GM19397 (cell line): ENCODE measurements around the gene AGBL4.
A peak's percentile ranks its signal among the peaks of the same experiment; 100 is the strongest.

Experiments
- ATAC-seq: cut with Tn5 transposase; IDR thresholded peaks from one replicate; pipeline ENCODE4 v1.9.1; 2021; ENCODE audit warnings: mild to moderate bottlenecking, moderate library complexity; ENCODE audit not compliant: unreplicated experiment

AGBL4 gene

DNA sequence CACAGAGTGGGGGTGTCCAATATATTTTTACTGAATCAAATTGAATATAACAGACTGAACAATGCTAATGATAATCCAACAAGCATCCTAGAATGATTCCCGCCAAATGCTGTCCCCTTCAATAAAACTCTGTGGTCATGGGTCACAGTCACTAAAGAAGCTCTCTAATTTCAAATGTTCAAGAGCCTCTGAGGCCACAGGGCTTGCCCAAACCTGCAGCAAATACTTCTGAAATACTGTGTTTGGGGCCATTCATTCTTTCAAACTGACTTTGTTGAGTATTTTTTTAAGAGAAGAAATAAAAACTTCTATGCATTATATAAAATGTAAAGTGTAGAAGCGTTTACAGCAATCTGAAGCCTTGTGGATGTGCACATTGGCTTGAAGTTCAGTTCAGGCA lies 1239.5 kb downstream of the AGBL4 start:
- ATAC-seq = no peak

DNA sequence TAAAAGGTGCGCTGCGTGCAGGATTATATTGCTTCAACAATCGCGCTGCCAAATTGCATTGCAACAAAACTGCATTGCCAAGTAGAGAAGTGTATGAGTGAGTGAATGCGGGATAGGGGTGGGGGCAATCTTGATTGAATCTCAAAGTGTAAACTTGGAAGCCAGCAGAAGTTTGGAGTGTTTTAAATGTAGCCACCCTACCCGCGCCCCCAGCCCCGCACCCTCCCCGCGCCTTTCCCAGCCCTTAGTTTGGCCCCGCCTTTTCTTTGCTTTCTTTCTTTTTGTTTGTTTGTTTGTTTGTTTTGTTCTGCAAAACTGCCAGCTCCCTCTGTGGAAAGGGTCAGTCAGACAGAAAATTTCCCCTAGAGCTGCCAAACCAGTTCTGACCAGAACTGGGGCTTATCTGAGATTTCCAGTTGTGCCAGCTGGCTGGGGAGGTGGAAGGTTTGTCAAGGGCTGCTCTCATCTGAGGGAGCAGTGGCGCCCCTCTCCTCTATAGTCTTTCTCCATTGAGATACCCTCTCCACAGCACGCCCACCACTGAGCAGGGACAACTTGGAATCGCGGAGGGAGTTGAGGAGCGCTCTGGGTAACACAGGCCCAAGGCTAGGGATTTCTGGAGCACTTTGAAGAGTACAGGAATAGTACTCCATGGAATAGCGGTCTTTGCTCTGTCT lies 1246.4 kb downstream of the AGBL4 start:
- no peak for ATAC-seq

DNA sequence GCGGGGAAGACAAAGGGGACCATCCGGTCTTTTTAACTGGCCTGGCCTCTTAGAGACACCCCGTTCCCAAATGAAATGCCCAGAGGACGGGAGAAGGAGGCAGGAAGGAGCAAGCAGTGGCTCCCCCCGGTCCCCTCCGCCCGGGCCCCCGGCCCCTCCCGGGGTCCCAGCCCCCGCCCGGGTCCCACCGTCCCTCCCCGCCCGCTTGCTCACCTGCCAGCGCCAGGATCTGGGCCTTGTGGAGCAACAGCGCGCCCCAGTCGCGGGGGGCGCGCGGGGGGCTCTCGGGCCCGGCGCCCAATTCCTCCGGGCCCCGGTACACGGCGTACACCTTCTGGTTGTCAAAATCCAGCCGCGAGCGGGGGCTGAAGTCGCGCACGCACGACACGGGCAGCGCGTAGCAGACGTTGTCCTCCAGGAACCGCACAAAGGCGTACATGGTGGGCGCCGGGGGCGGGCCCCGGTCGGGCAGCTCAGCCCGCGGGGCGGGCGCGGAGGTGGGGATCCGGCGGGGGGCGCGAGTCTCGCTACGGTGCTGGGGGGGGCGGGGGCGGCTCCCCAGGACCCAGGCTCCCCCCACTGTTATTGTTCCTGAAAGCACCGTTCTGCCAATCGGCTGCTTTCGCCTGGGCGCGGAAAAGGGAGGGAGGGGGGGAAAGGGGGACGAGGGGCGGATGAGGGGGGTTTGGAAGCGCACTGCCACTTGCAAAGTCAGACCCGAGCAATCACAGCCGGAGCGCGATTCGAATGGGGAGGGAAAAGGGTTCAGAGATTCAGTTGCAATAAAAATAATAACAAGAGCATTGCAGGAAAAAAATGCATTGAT lies 1247.1 kb downstream of the AGBL4 start, which contains the start of gene BEND5:
BEND5 (minus strand) TSS at position 499 of the 826 bp plus-strand sequence; CDS start at position 439, 60 bp downstream.
- no peak for ATAC-seq

- no peak for ATAC-seq
Measured at GRCh38 chr1:48775831-48776392, 1247.8 kb downstream of the AGBL4 start.

GRCh38 chr1:48773133-48773532 lies 1250.6 kb downstream of the AGBL4 start:
- no peak for ATAC-seq

DNA sequence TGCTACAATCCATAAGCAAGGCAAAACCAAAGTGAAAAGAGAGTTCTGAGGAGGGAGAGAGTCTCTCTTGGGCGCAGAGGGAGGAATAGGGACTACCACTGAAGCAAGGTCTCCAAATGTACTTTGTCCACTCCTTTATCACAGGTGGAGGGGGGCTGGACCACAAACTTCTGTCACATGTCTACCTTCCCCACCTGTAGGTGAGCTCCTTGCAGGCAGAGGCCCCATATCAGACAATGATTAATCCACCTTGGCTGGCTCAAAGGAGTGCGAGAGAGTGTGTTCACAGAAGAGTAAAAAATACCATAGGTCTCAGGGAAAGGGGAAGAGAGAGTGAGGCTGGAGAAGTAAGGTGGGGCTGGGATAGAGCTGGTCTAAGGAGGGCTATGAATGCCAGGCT lies 1251.5 kb downstream of the AGBL4 start:
- no peak for ATAC-seq

DNA sequence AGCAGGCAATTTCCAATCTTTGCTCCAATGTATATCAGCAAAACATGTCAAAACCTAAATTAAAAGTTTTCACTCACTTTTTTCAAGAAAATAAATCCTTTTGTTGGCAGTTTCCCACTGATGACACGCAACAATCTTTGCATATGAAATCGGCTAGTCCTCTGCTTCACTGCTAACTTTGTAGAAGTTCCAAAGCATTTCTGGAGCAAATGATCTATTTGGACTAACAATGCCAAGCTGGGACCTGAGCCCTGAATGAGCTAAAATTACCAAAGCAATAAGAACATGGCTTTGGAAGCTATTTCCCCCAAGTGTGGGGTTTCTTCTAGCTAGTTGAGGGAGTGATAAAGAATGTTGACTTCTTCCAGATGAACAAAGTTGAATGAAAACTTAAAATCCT lies 1252.2 kb downstream of the AGBL4 start:
- no peak for ATAC-seq

GRCh38 chr1:48767975-48768510 lies 1255.7 kb downstream of the AGBL4 start:
- no peak for ATAC-seq

GRCh38 chr1:48765335-48765734 lies 1258.4 kb downstream of the AGBL4 start:
- ATAC-seq = no peak

DNA sequence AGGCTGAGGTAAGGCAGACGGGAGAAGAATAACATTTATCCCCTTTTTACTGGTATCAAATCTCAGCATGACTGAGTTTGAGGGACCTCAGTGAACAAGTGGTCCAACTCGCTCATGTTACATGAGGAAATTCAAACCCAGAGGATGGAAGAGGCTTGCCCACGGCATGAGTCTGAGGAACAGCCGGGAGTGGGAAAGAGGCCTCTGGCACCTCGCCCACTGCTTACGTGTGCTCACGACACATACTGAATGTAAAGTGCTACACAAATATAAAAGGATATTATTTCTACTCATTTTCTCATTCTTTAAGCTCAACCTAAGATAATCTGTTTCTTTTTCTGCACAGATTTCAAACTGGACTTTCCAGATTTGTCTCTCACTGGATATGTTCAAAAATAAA lies 1261.8 kb downstream of the AGBL4 start:
- no peak for ATAC-seq

GRCh38 chr1:48761411-48761810 lies 1262.3 kb downstream of the AGBL4 start:
- no peak for ATAC-seq

- ATAC-seq = no peak
Measured at GRCh38 chr1:48760857-48761256, 1262.9 kb downstream of the AGBL4 start.

- no peak for ATAC-seq
Measured at GRCh38 chr1:48758976-48759375, 1264.8 kb downstream of the AGBL4 start.

DNA sequence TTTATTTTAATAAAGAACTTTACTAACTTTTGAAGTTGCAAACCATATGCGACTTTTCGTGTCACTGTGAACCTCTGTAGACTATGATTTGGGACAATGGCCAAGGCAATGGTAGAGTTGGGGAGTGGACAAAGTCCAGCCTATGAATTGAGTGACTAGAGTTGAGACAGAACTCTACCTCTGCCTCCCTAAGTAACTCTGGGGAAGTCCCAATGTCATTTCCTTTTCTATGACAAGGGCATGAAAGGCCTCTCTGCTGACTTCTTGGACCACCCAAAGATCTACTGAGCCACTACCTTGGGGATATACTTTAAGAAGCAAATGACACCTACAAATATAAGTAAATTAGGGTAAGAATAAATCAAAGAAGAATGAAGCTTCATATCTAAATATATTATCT lies 1266.4 kb downstream of the AGBL4 start:
- ATAC-seq = no peak

DNA sequence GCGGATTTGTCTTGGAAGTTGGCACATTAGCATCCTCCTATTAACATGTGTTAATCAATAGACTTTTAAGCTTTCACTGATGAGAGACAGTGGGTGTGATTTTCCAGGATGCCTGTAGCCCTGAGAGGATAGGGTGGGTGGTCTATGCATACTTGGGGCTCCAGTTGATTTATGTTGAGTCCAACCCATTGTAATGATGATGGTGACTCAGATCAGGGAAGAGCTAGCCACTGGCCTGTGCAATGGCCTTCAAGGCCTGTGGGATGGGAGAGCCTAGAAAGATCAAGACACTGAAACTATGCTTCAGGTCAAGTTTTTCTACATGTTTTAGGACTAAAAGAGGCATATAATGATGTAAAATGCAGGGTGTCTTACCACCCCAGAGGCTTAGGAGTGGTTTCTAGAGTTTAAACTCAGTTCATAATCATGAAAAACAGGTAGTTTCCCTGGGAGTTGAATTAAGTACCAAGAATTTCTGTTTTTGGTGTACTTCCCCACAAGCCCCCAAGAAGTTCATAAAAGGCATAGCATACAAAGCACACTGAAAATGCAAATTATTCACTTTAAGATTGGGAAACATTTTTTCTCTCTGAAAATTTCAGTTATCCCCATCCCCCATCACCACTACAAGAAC lies 1267.0 kb downstream of the AGBL4 start:
- ATAC-seq = no peak

DNA sequence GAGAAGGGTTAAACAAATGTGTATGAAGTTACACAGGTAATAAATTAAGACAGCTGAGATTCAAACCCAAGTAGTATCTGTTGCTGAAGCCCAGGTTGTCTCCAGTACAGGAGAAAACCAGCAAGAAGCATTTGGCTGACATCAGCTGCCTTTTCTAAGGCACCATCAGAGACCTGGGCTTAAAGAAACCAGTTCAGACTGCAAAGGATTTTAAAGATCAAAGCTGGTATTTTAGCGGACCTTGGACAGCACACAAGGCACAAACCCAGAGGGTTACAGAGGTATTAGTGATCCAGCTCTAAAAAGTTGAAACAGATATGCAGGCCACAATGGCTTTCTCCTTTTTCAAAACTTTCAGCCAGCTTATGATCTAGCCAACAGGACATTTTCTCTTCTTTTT lies 1270.5 kb downstream of the AGBL4 start:
- ATAC-seq = no peak

DNA sequence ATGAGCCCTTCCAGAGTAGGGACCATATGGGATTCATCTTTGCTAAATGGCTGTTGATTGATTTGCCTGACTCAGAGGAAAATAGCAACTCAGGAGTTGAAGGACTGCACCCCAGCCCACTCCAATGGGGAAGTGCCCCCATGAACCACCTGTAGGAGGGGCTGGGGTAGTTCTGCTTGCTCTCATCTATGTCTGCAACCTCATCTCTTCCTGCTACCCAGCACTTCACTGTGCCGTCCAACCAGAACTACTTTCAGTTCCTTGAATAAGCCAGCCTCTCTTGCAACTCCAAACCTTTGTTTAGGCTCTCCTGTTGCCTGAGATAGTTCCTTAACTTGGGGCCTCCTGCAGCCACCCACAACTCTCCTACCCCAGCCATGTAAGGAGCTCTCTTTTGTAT lies 1273.6 kb downstream of the AGBL4 start:
- ATAC-seq = peak; percentile 87

GRCh38 chr1:48749068-48749467 lies 1274.7 kb downstream of the AGBL4 start:
- no peak for ATAC-seq

DNA sequence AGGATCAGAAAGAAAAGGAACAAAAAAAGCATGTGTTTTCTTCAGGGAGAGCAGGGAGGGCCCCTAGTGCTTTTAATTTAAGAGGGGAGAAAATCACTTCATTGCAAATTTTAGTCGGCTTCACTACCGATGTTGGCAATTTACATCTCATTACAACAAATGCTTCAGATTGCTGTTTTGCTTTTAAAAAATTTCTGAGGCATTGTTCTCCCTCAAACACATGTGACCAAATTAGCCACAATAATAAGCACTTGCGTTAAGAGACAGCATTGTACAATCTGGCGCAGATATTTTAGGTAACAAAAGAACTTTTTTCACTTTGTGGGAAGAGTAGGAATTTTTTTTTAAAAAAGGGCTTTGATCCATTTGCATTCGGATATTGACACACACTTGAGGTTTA lies 1276.8 kb downstream of the AGBL4 start:
- ATAC-seq = no peak

- ATAC-seq = no peak
Measured at GRCh38 chr1:48744032-48744431, 1279.7 kb downstream of the AGBL4 start.

- ATAC-seq = no peak
Measured at GRCh38 chr1:48743480-48743879, 1280.3 kb downstream of the AGBL4 start.
